A673 (cell line): ENCODE data around the gene VCPKMT. TPM values are rescaled to one million over a fixed set of nuclear protein-coding genes. Genes with fewer than 3 reads are reported as not detected.

Experiments used
- BruUV-seq: library from RNA; stranded (reverse); fragments of 400-500 nt; replicated peaks from 2 replicates; lab custom pipeline; 2021; lab: Mats Ljungman, UMichigan
- CTCF ChIA-PET: fragments of 300-600 bp; sonication (Branson Sonifier 250); formaldehyde crosslinking; loops from one replicate; lab custom pipeline; 2022; ENCODE audit warnings: antibody characterized with exemption; lab: Charles Lee
- POLR2A ChIA-PET: fragments of 300-600 bp; sonication (Branson Sonifier 250); formaldehyde crosslinking; loops from one replicate; lab custom pipeline; 2022; ENCODE audit warnings: antibody characterized with exemption; ENCODE audit not compliant: low non-redundant PET; lab: Charles Lee
- DNase-seq: peaks from one replicate; pipeline ENCODE4 v3.0.0-alpha.2; 2015; ENCODE audit warnings: low spot score
- H3K27ac ChIP-seq: fragments of 200-600 bp; sonication (generic); 2 replicates; pipeline ENCODE4 v1.5.1; 2016; ENCODE audit warnings: mixed run types, low read depth, mild to moderate bottlenecking, mixed read lengths, antibody characterized with exemption, low read length; ENCODE audit not compliant: poor library complexity, severe bottlenecking
- H3K27me3 ChIP-seq: fragments of 200-600 bp; sonication (generic); replicated peaks from 2 replicates; pipeline ENCODE4 v1.6.1; 2017; ENCODE audit warnings: mixed run types, low read depth, mild to moderate bottlenecking, mixed read lengths, antibody characterized with exemption, low read length; ENCODE audit not compliant: insufficient read depth, poor library complexity
- H3K36me3 ChIP-seq: fragments of 200-600 bp; sonication (generic); 2 replicates; pipeline ENCODE4 v1.6.1; 2016; ENCODE audit warnings: mixed run types, mild to moderate bottlenecking, mixed read lengths, antibody characterized with exemption, low read length; ENCODE audit not compliant: insufficient read depth, poor library complexity, severe bottlenecking
- H3K4me1 ChIP-seq: fragments of 200-600 bp; sonication (generic); 2 replicates; pipeline ENCODE4 v1.6.1; 2017; ENCODE audit warnings: mixed run types, mild to moderate bottlenecking, mixed read lengths, antibody characterized with exemption, low read length; ENCODE audit not compliant: insufficient read depth, poor library complexity, severe bottlenecking
- H3K4me3 ChIP-seq: fragments of 200-600 bp; sonication (generic); 2 replicates; pipeline ENCODE4 v1.5.1; 2016; ENCODE audit warnings: low read depth, mixed run types, mild to moderate bottlenecking, mixed read lengths, low read length; ENCODE audit not compliant: poor library complexity, severe bottlenecking
- H3K9me3 ChIP-seq: fragments of 200-600 bp; sonication (generic); 2 replicates; pipeline ENCODE4 v1.6.1; 2016; ENCODE audit warnings: mixed run types, low read depth, mild to moderate bottlenecking, mixed read lengths, antibody characterized with exemption, low read length; ENCODE audit not compliant: poor library complexity, severe bottlenecking
- CTCF ChIP-seq: fragments of 300-800, 200-600 bp; sonication (generic); conservative IDR thresholded peaks from 2 replicates; pipeline ENCODE4 v1.5.1; 2017; ENCODE audit warnings: low read depth, mild to moderate bottlenecking, antibody characterized with exemption, low read length, moderate library complexity, mixed read lengths
- EZH2 ChIP-seq: fragments of 200-600 bp; sonication (generic); IDR thresholded peaks from 2 replicates; pipeline ENCODE4 v1.6.1; 2017; ENCODE audit warnings: borderline replicate concordance, low read depth, mild to moderate bottlenecking, mixed read lengths, antibody characterized with exemption, low read length; ENCODE audit not compliant: poor library complexity, severe bottlenecking
- intact Hi-C: fragments of 100-400 bp; cut with micrococcal nuclease; formaldehyde crosslinking; loops from one replicate; pipeline ENCODE4 v1.10.0; 2022; ENCODE audit not compliant: unreplicated experiment
- total RNA-seq: library from RNA; stranded (reverse); gene quantifications from 2 replicates; pipeline ENCODE4 v1.2.3, GENCODE V29; 2021

VCPKMT gene
- total RNA-seq, 1 experiment from 2014 or later = 14.3 TPM

GRCh38 chr14:50122291-50122690, 5.9 kb upstream of the VCPKMT start:
- Histone ChIP-seq H3K27ac (no peak overlapping the region), H3K4me3 (no peak overlapping the region), H3K27me3 (no peaks in the 10 kb centered on the region), H3K4me1 (no peaks in the 10 kb centered on the region), H3K36me3 (no peaks in the 10 kb centered on the region), H3K9me3 (no peaks in the 10 kb centered on the region)
- no TSS peak for BruUV-seq
- TF ChIP-seq EZH2 (no peak), CTCF (no peak)
- no peak for DNase-seq
- ChIA-PET POLR2A (no interaction called here), CTCF (no interaction called here)
- intact Hi-C loops = no loop called here

- no peak for TF ChIP-seq EZH2
- no peak for TF ChIP-seq CTCF
- POLR2A ChIA-PET = interaction anchor here (0.6 kb wide), 1 partner anchor 25 kb away, joined by 11 read pairs; no protein-coding TSS in a partner anchor
- intact Hi-C loops = no loop called here
Observed at GRCh38 chr14:50121486-50121885, 5.1 kb upstream of the VCPKMT start.

GRCh38 chr14:50117456-50117855, 1.1 kb upstream of the VCPKMT start:
- no TSS peak for BruUV-seq
- no peak overlapping the region for H3K4me3 ChIP-seq
- H3K27me3 ChIP-seq = no peaks in the 10 kb centered on the region
- TF ChIP-seq CTCF = no peak
- POLR2A ChIA-PET = interaction anchor here (0.7 kb wide), 1 partner anchor 108 kb away, joined by 4 read pairs; no protein-coding TSS in a partner anchor
- no peaks in the 10 kb centered on the region for H3K9me3 ChIP-seq
- intact Hi-C loops = loop anchor here (1.0 to 10.0 kb wide), 2 partner anchors 117 to 195 kb away; partner anchors contain the start of genes DMAC2L, L2HGDH and SOS2
- H3K4me1 ChIP-seq = peaks cover 16% of the 10 kb centered on the region
- no peak for DNase-seq
- CTCF ChIA-PET = no interaction called here
- H3K27ac ChIP-seq = no peak overlapping the region
- peaks cover 25% of the 10 kb centered on the region for H3K36me3 ChIP-seq

More at GRCh38 chr14:50121486-50121885, 5.1 kb upstream of the VCPKMT start:
- no peak overlapping the region for H3K4me3 ChIP-seq
- peaks cover 6% of the 10 kb centered on the region for H3K4me1 ChIP-seq
- no peaks in the 10 kb centered on the region for H3K9me3 ChIP-seq
- H3K27me3 ChIP-seq = no peaks in the 10 kb centered on the region
- H3K27ac ChIP-seq = no peak overlapping the region
- no peaks in the 10 kb centered on the region for H3K36me3 ChIP-seq
- BruUV-seq = no TSS peak
- no peak for DNase-seq
- CTCF ChIA-PET = no interaction called here
